GM12874 (cell line): Measurements from ENCODE around the gene ARHGEF10L.

Source experiments
- CTCF ChIP-seq: IDR thresholded peaks from 2 replicates; pipeline ENCODE4 v1.5.1; 2011; ENCODE audit warnings: low read depth, mild to moderate bottlenecking, control low read depth, low read length, moderate library complexity; ENCODE audit not compliant: insufficient read depth

ARHGEF10L gene

DNA sequence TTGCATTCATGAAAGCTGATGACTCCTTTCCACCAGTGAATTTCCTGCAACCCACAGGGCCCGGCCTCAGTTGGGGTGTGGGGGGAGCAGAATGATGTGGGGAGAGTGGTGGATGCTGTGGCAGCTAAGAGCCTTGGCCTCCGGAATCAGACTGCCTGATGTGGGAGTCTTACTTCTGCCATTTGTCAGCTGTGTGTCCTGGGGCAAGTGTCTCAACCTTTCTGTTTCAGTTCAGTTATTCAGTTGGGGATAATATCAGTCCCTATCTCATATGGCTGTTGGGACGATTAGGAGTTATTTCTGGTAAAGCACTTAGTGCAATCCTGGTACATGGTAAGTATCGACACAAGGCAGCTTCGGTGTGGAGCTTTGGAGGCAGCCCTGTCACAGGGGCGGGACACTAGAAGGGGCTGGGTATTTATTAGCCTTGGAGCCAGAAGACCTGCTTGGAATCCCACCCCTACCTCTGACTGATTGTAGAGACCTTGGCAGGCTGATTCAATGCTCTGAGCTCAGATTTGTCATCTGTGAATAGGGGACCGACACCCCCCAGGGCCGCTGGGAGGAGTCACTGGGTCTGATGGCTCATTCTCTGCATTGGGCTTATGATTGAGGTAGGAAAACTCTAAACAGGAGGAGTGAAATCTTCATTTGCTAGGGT is 19.6 kb downstream of the ARHGEF10L start:
- TF ChIP-seq CTCF, result no peak

DNA sequence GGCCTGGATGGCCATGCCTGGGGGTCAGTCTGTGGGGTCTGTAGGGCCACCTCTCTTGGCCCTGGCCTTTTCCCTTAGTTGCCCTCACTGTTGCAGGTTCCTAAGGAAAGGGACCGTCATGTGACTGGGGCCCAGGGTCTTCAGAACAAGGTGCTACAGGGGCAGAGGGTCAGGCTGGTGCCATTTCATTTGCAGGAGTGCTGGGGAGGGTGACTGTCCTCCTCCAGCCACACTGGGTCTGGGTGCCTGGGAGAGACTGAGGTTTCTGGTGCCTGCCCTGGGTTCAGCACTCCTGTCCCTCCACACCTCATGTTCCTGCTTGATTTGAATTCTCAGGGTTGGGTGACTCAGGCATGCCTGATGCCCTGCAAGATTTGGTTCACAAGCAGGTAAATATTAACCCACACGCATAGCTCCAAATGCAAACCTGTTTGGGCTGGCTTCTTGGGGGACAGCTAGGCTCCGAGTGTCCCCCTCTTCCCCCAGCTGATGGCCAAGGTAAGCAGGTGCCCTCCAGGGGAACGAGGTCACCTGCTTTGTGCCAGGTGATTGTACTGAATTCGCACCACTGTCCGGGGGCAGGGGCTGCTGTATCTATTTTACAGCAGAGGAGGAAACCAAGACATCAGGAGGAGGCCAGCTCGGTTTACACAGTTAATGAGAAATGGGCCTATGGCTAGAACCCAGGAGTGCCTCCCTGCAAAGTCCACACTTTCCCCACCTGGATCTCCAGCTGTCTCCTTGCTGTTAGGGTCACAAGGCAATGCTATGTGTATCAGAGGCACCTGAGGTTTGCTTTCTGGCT is 20.3 kb downstream of the ARHGEF10L start:
- TF ChIP-seq CTCF, result no peak

- TF ChIP-seq CTCF, result no peak
Observed at GRCh38 chr1:17561247-17561548, 21.7 kb downstream of the ARHGEF10L start.

GRCh38 chr1:17561561-17561985 is 22.1 kb downstream of the ARHGEF10L start:
- no peak for TF ChIP-seq CTCF

DNA sequence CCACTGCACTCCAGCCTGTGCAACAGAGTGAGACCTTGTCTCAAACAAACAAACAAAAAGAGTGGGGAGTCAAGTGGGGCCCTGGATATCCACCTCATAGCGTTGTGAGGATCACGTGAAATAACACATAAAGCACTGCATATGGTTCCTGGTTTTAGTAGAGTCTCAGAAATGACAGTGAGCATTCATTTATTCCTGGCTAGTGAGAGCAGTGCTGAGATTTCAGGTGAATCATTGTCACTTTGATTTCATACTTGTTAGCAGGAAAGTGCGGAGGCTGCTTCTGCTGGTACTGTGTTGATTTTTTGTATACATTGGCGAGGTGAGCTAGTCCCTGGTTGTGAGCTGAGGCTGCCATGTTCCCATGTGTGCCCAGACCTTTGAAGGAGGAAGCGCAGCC is 22.9 kb downstream of the ARHGEF10L start:
- no peak for TF ChIP-seq CTCF

GRCh38 chr1:17563494-17564281 is 24.2 kb downstream of the ARHGEF10L start:
- no peak for TF ChIP-seq CTCF
